Endothelial cell (in vitro differentiated cells): Measurements from ENCODE around the gene CCDC106. TPM values are rescaled to one million over a fixed set of nuclear protein-coding genes. Genes with fewer than 3 reads are reported as not detected.
A peak's percentile ranks its signal among the peaks of the same experiment; 100 is the strongest.

ENCODE experiments used
- DNase-seq: peaks from one replicate; pipeline ENCODE4 v3.0.0; 2021; ENCODE audit warnings: low spot score
- H3K27ac Mint-ChIP-seq: one replicate; pipeline ENCODE4 v1.8.0; 2021; ENCODE audit warnings: mixed read lengths, inconsistent platforms; ENCODE audit not compliant: unreplicated experiment
- H3K27me3 Mint-ChIP-seq: one replicate; pipeline ENCODE4 v1.8.0; 2021; ENCODE audit warnings: mild to moderate bottlenecking, moderate library complexity, mixed read lengths, inconsistent platforms; ENCODE audit not compliant: unreplicated experiment
- H3K36me3 Mint-ChIP-seq: one replicate; pipeline ENCODE4 v1.8.0; 2021; ENCODE audit warnings: mild to moderate bottlenecking, low read depth, mixed read lengths, inconsistent platforms; ENCODE audit not compliant: unreplicated experiment
- H3K4me1 Mint-ChIP-seq: one replicate; pipeline ENCODE4 v1.8.0; 2021; ENCODE audit warnings: mild to moderate bottlenecking, mixed read lengths, inconsistent platforms; ENCODE audit not compliant: unreplicated experiment
- H3K4me3 Mint-ChIP-seq: one replicate; pipeline ENCODE4 v1.8.0; 2021; ENCODE audit warnings: mild to moderate bottlenecking, mixed read lengths, inconsistent platforms; ENCODE audit not compliant: unreplicated experiment
- H3K9me3 Mint-ChIP-seq: one replicate; pipeline ENCODE4 v1.8.0; 2021; ENCODE audit warnings: mixed read lengths, inconsistent platforms; ENCODE audit not compliant: unreplicated experiment
- total RNA-seq: library from RNA; stranded (reverse); fragmentation: NEBNext Ultra II Directional; extraction: Animal tissue kit (Norgen Biotek cat#: 25700); gene quantifications from one replicate; pipeline ENCODE4 v1.2.1, GENCODE V29; 2021; ENCODE audit not compliant: unreplicated experiment
- TF ChIP-seq, protein P1 (sequence below): fragments of 200-600 bp; sonication (generic); IDR thresholded peaks from one replicate; pipeline ENCODE4 v1.5.0; 2021; ENCODE audit warnings: antibody characterized with exemption; ENCODE audit not compliant: unreplicated experiment

Gene CCDC106
- total RNA-seq, 1 donor from 2014 or later = 20.1 TPM

DNA sequence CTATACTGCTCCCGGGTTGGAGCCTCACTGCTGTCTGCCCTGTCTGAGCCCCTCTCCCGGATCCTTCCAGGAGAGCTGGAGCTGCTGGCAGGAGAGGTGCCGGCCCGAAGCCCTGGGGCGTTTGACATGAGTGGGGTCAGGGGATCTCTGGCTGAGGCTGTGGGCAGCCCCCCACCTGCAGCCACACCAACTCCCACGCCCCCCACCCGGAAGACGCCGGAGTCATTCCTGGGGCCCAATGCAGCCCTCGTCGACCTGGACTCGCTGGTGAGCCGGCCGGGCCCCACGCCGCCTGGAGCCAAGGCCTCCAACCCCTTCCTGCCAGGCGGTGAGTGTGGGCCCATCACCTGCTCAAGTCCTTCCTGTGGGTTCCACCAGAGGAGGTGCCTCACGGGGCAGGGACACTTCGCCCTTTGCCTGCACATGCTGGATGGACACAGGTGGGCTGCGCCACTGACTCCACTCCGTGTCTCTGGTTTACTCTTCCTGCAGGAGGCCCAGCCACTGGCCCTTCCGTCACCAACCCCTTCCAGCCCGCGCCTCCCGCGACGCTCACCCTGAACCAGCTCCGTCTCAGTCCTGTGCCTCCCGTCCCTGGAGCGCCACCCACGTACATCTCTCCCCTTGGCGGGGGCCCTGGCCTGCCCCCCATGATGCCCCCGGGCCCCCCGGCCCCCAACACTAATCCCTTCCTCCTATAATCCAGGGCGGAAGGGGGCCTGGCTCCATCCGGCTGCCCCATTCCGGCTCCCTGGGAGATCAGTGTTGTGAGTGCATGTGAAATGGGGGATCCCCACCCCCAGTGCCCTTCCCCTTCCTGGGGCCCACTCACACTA is 46.9 kb downstream of the CCDC106 start:
- H3K4me3 Mint-ChIP-seq = no peak overlapping the region
- H3K4me1 Mint-ChIP-seq = no peaks in the 10 kb centered on the region
- TF ChIP-seq, protein P1, sequence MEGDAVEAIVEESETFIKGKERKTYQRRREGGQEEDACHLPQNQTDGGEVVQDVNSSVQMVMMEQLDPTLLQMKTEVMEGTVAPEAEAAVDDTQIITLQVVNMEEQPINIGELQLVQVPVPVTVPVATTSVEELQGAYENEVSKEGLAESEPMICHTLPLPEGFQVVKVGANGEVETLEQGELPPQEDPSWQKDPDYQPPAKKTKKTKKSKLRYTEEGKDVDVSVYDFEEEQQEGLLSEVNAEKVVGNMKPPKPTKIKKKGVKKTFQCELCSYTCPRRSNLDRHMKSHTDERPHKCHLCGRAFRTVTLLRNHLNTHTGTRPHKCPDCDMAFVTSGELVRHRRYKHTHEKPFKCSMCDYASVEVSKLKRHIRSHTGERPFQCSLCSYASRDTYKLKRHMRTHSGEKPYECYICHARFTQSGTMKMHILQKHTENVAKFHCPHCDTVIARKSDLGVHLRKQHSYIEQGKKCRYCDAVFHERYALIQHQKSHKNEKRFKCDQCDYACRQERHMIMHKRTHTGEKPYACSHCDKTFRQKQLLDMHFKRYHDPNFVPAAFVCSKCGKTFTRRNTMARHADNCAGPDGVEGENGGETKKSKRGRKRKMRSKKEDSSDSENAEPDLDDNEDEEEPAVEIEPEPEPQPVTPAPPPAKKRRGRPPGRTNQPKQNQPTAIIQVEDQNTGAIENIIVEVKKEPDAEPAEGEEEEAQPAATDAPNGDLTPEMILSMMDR = no peak
- H3K27ac Mint-ChIP-seq = no peak overlapping the region
- DNase-seq = no peak
- H3K9me3 Mint-ChIP-seq = no peaks in the 10 kb centered on the region
- H3K27me3 Mint-ChIP-seq = peaks cover 7% of the 10 kb centered on the region
- H3K36me3 Mint-ChIP-seq = peaks cover 34% of the 10 kb centered on the region

DNA sequence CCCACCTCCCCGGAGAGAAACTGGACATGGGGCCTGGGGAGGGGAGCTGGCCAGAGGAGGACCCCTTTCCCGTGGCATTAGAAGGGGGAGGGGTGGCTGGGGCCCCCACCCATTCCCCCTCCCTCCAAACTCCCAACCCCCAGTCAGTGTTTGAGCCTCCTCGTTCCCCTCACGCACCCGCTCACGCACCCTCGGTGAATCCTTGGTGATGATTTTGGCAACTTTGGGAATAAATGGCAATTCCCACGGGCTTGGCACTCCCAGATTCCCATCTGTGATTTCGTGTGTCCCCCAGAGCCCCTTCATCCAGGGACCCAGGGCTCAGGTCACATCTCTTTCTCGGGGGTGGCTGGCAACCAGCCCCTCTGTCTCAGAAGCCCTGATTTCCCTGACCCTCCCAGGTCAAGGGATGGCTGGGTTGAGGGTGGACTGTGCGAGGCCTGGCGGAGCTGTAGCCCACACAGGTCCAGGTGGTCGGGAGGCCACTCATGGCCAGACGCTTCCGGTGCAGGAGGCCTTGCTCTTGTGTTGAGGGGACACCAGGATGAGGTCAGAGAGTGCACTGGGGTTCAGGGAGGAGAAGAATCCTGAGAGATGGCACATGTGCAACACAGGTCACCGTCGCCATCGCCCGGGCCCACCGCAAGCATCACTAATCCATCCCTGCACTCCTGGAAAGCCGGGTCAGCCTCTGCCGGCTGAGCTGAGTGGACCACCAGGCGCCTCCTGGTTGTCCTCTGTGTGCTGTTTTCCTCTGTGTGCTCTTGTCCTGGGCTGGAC is 47.7 kb downstream of the CCDC106 start:
- Mint-ChIP-seq H3K4me1 (no peaks in the 10 kb centered on the region), H3K4me3 (peak overlapping the region; percentile 67), H3K27me3 (peaks cover 7% of the 10 kb centered on the region), H3K36me3 (peaks cover 34% of the 10 kb centered on the region), H3K27ac (no peak overlapping the region), H3K9me3 (no peaks in the 10 kb centered on the region)
- TF ChIP-seq, protein P1 = no peak
- no peak for DNase-seq

DNA sequence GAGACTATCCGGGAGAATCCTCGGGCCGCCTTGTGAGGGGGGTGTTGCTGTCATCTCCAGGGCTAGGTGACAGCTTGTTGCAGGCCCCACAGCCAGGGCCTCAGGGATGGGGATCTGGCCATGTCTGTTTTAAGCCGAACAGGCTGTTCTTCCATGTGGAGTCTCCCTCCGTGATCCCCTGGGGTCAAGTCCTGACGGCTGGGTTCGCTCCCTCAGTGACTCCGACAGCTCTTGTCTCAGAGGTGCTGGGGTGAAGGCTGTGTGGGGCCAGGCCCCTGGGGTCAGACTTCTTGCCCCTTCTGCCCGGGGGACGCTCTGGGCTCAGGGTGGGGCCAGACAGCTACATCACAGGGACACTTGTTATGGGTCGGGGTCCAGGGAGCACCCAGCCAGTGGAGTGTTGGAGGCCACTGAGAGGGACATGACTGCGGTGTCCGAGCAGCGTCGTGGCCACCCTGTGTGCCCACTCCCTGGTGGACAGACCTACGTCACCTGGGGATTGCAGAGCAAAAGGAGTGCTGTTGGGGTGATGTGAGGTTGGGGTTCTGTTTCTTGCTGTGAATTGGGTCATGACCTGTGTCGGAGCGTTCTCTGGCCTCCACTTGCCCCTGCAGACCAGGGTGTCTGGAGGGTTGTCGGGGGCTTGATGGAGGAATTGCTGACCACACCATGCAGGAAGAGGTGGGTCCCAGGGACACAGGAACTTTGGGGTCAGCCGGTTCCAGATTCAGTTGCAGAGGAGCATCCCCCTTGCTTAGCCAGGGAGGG is 48.5 kb downstream of the CCDC106 start:
- H3K27ac Mint-ChIP-seq = no peak overlapping the region
- peaks cover 32% of the 10 kb centered on the region for H3K36me3 Mint-ChIP-seq
- H3K4me1 Mint-ChIP-seq = no peaks in the 10 kb centered on the region
- TF ChIP-seq, protein P1 = no peak
- peak overlapping the region; percentile 71 for H3K4me3 Mint-ChIP-seq
- H3K27me3 Mint-ChIP-seq = peaks cover 7% of the 10 kb centered on the region
- H3K9me3 Mint-ChIP-seq = no peaks in the 10 kb centered on the region
- no peak for DNase-seq

DNA sequence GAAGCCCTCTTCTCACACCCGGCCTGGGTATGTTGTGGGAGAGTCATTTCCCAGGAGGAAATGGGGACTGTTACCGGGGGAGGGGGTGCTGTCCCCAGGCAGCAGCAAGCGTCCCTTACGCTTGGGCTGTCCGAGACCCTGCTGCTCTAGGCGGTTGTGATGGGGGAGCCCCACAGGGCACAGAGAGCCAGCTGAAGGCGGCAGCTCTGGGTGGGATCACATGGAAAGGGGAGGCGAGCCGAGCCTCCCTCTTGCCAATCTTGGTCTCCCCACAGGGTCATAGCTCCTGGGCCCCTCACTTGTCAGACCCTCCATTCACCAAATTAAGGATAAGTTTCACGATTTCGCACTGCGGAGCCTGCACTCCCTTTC is 49.0 kb downstream of the CCDC106 start:
- no peak overlapping the region for H3K4me3 Mint-ChIP-seq
- peak overlapping the region; percentile 64 for H3K27ac Mint-ChIP-seq
- TF ChIP-seq, protein P1 = no peak
- DNase-seq = no peak
- no peaks in the 10 kb centered on the region for H3K9me3 Mint-ChIP-seq
- peaks cover 34% of the 10 kb centered on the region for H3K36me3 Mint-ChIP-seq
- H3K27me3 Mint-ChIP-seq = peaks cover 7% of the 10 kb centered on the region
- no peaks in the 10 kb centered on the region for H3K4me1 Mint-ChIP-seq
